Heart left ventricle (tissue), 16 donors: ENCODE data around the gene BLTP1. TPM values are rescaled to one million over a fixed set of nuclear protein-coding genes. Genes with fewer than 3 reads are reported as not detected.

Experiments
- ATAC-seq, 4 donors: fragments of 200-7000 bp; cut with Tn5 transposase; one replicate each; pipeline ENCODE4 v1.9.1; 2020 to 2022; ENCODE audit warnings: moderate library complexity in 4 of 4, mild to moderate bottlenecking in 3 of 4, moderate number of reproducible peaks in 1 of 4
- DNase-seq, 5 donors: peaks; one replicate each; pipeline ENCODE4 v3.0.0-alpha.2; 2020
- H3K27ac ChIP-seq, 12 donors: fragments of 200-600 bp; sonication (generic) in 4 of 12; one replicate each; pipeline versions ENCODE4 v1.5.0 to v1.8.0; 2016 to 2022; ENCODE audit warnings: mild to moderate bottlenecking in 2 of 12
- H3K27me3 ChIP-seq, 9 donors: fragments of 200-600 bp; sonication (generic) in 2 of 9; one replicate each; pipeline versions ENCODE4 v1.5.1 to v1.8.0; 2016 to 2022; ENCODE audit warnings: mild to moderate bottlenecking in 3 of 9
- H3K36me3 ChIP-seq, 9 donors: fragments of 200-600 bp; sonication (generic) in 2 of 9; one replicate each; pipeline versions ENCODE4 v1.5.0 to v1.8.0; 2018 to 2022; ENCODE audit warnings: mild to moderate bottlenecking in 2 of 9
- H3K4me1 ChIP-seq, 12 donors: fragments of 200-600 bp; sonication (generic) in 4 of 12; one replicate each; pipeline versions ENCODE4 v1.5.0 to v1.8.0; 2016 to 2022; ENCODE audit warnings: mild to moderate bottlenecking in 3 of 12
- H3K4me3 ChIP-seq, 12 donors: fragments of 200-600 bp; sonication (generic) in 4 of 12; one replicate each; pipeline versions ENCODE4 v1.5.0 to v1.8.0; 2017 to 2022; ENCODE audit warnings: mild to moderate bottlenecking in 9 of 12, moderate library complexity in 4 of 12
- H3K9me3 ChIP-seq, 12 donors: fragments of 200-600 bp; sonication (generic) in 4 of 12; one replicate each; pipeline versions ENCODE4 v1.5.0 to v1.8.0; 2016 to 2022; ENCODE audit warnings: mild to moderate bottlenecking in 1 of 12
- CTCF ChIP-seq, 12 donors: fragments of 200-600 bp; sonication (generic) in 4 of 12; IDR thresholded peaks; one replicate each; pipeline versions ENCODE4 v1.5.0 to v1.8.0; 2018 to 2022; ENCODE audit warnings: antibody characterized with exemption in 12 of 12, mild to moderate bottlenecking in 5 of 12
- POLR2A ChIP-seq, 2 donors: fragments of 450-650 bp; IDR thresholded peaks; one replicate each; pipeline ENCODE4 v1.6.1; 2017; ENCODE audit warnings: antibody characterized with exemption in 2 of 2, mild to moderate bottlenecking in 2 of 2, moderate library complexity in 2 of 2
- WGBS, 4 donors: extraction: QIAGEN DNeasy Blood & Tissue Kit in 2 of 4; methylation state at CpG; one replicate each; pipeline versions ENCODE4 v1.1.5 to v1.1.7; 2013 to 2018; 5-methylcytosine and 5-hydroxymethylcytosine counted together
- intact Hi-C, 10 donors: fragments of 100-400 bp; cut with DNase I; formaldehyde crosslinking; loops; one replicate each; pipeline versions ENCODE4 v1.11.1 to v1.14.2; 2022
- polyA plus RNA-seq, 2 donors: library from polyadenylated mRNA; stranded (reverse); fragments of 200-250 nt; gene quantifications; one replicate each; pipeline ENCODE4 v1.2.3, GENCODE V29; 2013
- total RNA-seq, 9 donors: library from RNA; depleted of rRNA in 2 of 9; stranded (reverse); fragments of >200 nt in 2 of 9; fragmentation: NEBNext Ultra II Directional in 3 of 9; extraction: Animal tissue kit (Norgen Biotek cat#: 25700) in 3 of 9; gene quantifications; one replicate each; pipeline versions ENCODE4 v1.1.0 to v1.2.4, GENCODE V29; 2016 to 2023
- donor health status: ischemic (EF 13 %, LVEDD 7.1; RV severe dilation, severe dysfunction).
- donor health status: healthy with polysubstance abuse.
- donor health status: DM: no; HTN: yes; CAD: no.
- donor health status: DM: no; HTN: no; CAD: no.
- donor health status: ischemic (EF 25% LVEDD 6.9; RV normal size, moderate dysfunction).
- donor health status: ischemic (EF 25% LVEDD 5.7; RV mildly dilated, moderate dysfunction).
- donor health status: healthy.
- donor health status: DM: yes; HTN: yes; CAD: no.
- donor health status: ischemic (EF 35%, LVEDD 5.7; RV mildly dilated, moderate dysfunction).
- donor health status: nonischemic (EF 11% LVEDD 7.7; RV severe dilation, severe dysfunction).
- donor health status: DM: yes; HTN: yes; CAD: no.
- donor health status: PGD.
- donor health status: ischemic (EF 29% LVEDD 5.4; RV normal size, mild dysfunction).
- donor health status: nonischemic (EF 23%, LVEDD 6.1; RV moderate dilation, normal function).

Gene BLTP1
- total and polyA plus RNA-seq, 11 donors = 8.8 to 53.9 (median 44.7) TPM

GRCh38 chr4:122150931-122151330, 1.2 kb upstream of the BLTP1 start:
- no peak for TF ChIP-seq POLR2A (IDR thresholded peaks at IDR 0.05)
- no peak for DNase-seq
- H3K27ac ChIP-seq = peak overlapping the region in 9 of 12 donors; percentile 89 to 97 (median 94)
- H3K36me3 ChIP-seq = peaks cover 0 to 12% (median 5%) of the 10 kb centered on the region in 9 donors
- ATAC-seq = no peak
- no peaks in the 10 kb centered on the region for H3K27me3 ChIP-seq
- H3K4me1 ChIP-seq = peaks cover 0 to 31% (median 15%) of the 10 kb centered on the region in 12 donors
- no peaks in the 10 kb centered on the region for H3K9me3 ChIP-seq
- H3K4me3 ChIP-seq = peak overlapping the region in 7 of 12 donors; percentile 0 to 98 (median 90)
- 77 to 87% (median 84%) methylated on average over 2 of the region's 2 CpGs for WGBS, 4 donors
- intact Hi-C loops = loop anchor here in 8 of 10 donors (5.0 to 10.0 kb wide), 6 partner anchors 136 to 199 kb away; partner anchors contain the start of gene TRPC3 (in 4 of the 8)

GRCh38 chr4:122152711-122153226, 638 bp downstream of the BLTP1 start:
- TF ChIP-seq CTCF (IDR thresholded peaks at IDR 0.05) (no peak), POLR2A (IDR thresholded peaks at IDR 0.05) (no peak)
- 0 to 1% (median 0%) methylated on average over 16 of the region's 16 CpGs for WGBS, 4 donors
- Histone ChIP-seq H3K9me3 (no peaks in the 10 kb centered on the region), H3K4me1 (peaks cover 0 to 44% (median 15%) of the 10 kb centered on the region in 12 donors), H3K27ac (peak overlapping the region; percentile 72 to 97 (median 92)), H3K4me3 (peak overlapping the region; percentile 70 to 100 (median 92)), H3K36me3 (peaks cover 0 to 22% (median 10%) of the 10 kb centered on the region in 9 donors), H3K27me3 (no peaks in the 10 kb centered on the region)
- DNase-seq (peak; percentile 22 to 68 (median 34)), ATAC-seq (peak; percentile 29 to 68 (median 57))
- intact Hi-C loops = loop anchor here in 8 of 10 donors (2.0 to 10.0 kb wide), 7 partner anchors 138 to 202 kb away; partner anchors contain the start of gene TRPC3 (in 4 of the 8)

- 94 to 97% (median 96%) methylated on average over 2 of the region's 2 CpGs for WGBS, 4 donors
These were observed 4.7 kb downstream of the BLTP1 start for GRCh38 chr4:122156819-122157218.

GRCh38 chr4:122163301-122163700, 11.2 kb downstream of the BLTP1 start:
- WGBS, 4 donors = 86 to 93% (median 90%) methylated on average over 3 of the region's 3 CpGs
- intact Hi-C loops = no loop called here
- TF ChIP-seq POLR2A (IDR thresholded peaks at IDR 0.05) (no peak), CTCF (IDR thresholded peaks at IDR 0.05) (no peak)
- H3K4me3 ChIP-seq = no peak overlapping the region
- ATAC-seq (no peak), DNase-seq (no peak)
- no peaks in the 10 kb centered on the region for H3K27me3 ChIP-seq
- peaks cover 0 to 2% (median 0%) of the 10 kb centered on the region in 12 donors for H3K9me3 ChIP-seq
- peaks cover 0 to 44% (median 4%) of the 10 kb centered on the region in 12 donors for H3K4me1 ChIP-seq
- H3K36me3 ChIP-seq = peaks cover 0 to 9% (median 0%) of the 10 kb centered on the region in 9 donors
- H3K27ac ChIP-seq = no peak overlapping the region

More at GRCh38 chr4:122156819-122157218, 4.7 kb downstream of the BLTP1 start:
- intact Hi-C loops = loop anchor here in 3 of 10 donors (10.0 kb wide), 3 partner anchors 142 to 202 kb away; partner anchors contain the start of gene TRPC3 (in 1 of the 3)
- Histone ChIP-seq H3K4me1 (peaks cover 0 to 36% (median 7%) of the 10 kb centered on the region in 12 donors), H3K9me3 (no peaks in the 10 kb centered on the region), H3K4me3 (no peak overlapping the region), H3K36me3 (peaks cover 0 to 26% (median 17%) of the 10 kb centered on the region in 9 donors), H3K27me3 (no peaks in the 10 kb centered on the region), H3K27ac (no peak overlapping the region)
- DNase-seq (no peak), ATAC-seq (no peak)
- TF ChIP-seq POLR2A (IDR thresholded peaks at IDR 0.05) (no peak), CTCF (IDR thresholded peaks at IDR 0.05) (no peak)
